SU-DHL-6 (cell line): ENCODE results near the gene TIMP2.

Experiments used
- H2AFZ ChIP-seq: fragments of 200-600 bp; sonication (generic); 2 replicates; pipeline ENCODE4 v1.6.1; 2014; ENCODE audit warnings: low read depth, mild to moderate bottlenecking, moderate library complexity, mixed read lengths, antibody characterized with exemption, low read length; ENCODE audit not compliant: severe bottlenecking
- H3F3A ChIP-seq: fragments of 200-600 bp; shearing (Covaris generic); 2 replicates; pipeline ENCODE4 v1.6.0; 2016; ENCODE audit warnings: antibody characterized with exemption, mild to moderate bottlenecking; ENCODE audit not compliant: insufficient read depth
- H3K27ac ChIP-seq: fragments of 200-600 bp; sonication (generic); 2 replicates; pipeline ENCODE4 v1.5.1; 2016; ENCODE audit warnings: low read depth, mild to moderate bottlenecking, low read length, moderate library complexity, mixed read lengths
- H3K27me3 ChIP-seq: fragments of 200-600 bp; sonication (generic), shearing (Covaris generic); 2 replicates; pipeline ENCODE4 v1.6.0; 2014; ENCODE audit warnings: mild to moderate bottlenecking, low read length
- H3K36me3 ChIP-seq: fragments of 200-600 bp; sonication (generic); 2 replicates; pipeline ENCODE4 v1.6.1; 2014; ENCODE audit warnings: mild to moderate bottlenecking, low read length, mixed read lengths
- H3K4me2 ChIP-seq: fragments of 300-600, 200-600 bp; shearing (Covaris generic), sonication (generic); 2 replicates; pipeline ENCODE4 v1.6.0; 2014; ENCODE audit warnings: low read length, low read depth, mild to moderate bottlenecking; ENCODE audit not compliant: poor library complexity, severe bottlenecking
- H3K4me3 ChIP-seq: fragments of 200-600 bp; sonication (generic); 2 replicates; pipeline ENCODE4 v1.5.1; 2014; ENCODE audit warnings: antibody characterized with exemption, low read length, mild to moderate bottlenecking, mixed read lengths; ENCODE audit not compliant: insufficient read depth, poor library complexity, severe bottlenecking
- H3K79me2 ChIP-seq: fragments of 200-600 bp; sonication (generic); 2 replicates; pipeline ENCODE4 v1.6.1; 2014; ENCODE audit warnings: mild to moderate bottlenecking, low read length, moderate library complexity; ENCODE audit not compliant: insufficient read depth
- H3K9ac ChIP-seq: fragments of 200-600 bp; sonication (generic); 2 replicates; pipeline ENCODE4 v1.7.0; 2014; ENCODE audit warnings: mild to moderate bottlenecking, low read length
- H3K9me2 ChIP-seq: fragments of 200-600 bp; sonication (generic); replicated peaks from 2 replicates; pipeline ENCODE4 v1.6.1; 2014; ENCODE audit warnings: low read length; ENCODE audit not compliant: insufficient read depth
- H3K9me3 ChIP-seq: fragments of 200-600 bp; sonication (generic); 2 replicates; pipeline ENCODE4 v1.6.1; 2014; ENCODE audit warnings: low read length, mixed read lengths; ENCODE audit not compliant: insufficient read depth
- H4K20me1 ChIP-seq: fragments of 200-600 bp; sonication (generic); 2 replicates; pipeline ENCODE4 v1.6.1; 2014; ENCODE audit warnings: low read depth, mild to moderate bottlenecking, antibody characterized with exemption, low read length, moderate library complexity, mixed read lengths
- CTCF ChIP-seq: fragments of 200-600 bp; sonication (generic); IDR thresholded peaks from one replicate; pipeline ENCODE4 v1.5.1; 2017; ENCODE audit warnings: antibody characterized with exemption, mild to moderate bottlenecking, low read length, moderate library complexity; ENCODE audit not compliant: insufficient read depth, poor library complexity, severe bottlenecking
- EZH2phosphoT487 ChIP-seq: fragments of 200-600 bp; sonication (generic), shearing (Covaris generic); conservative IDR thresholded peaks from 2 replicates; pipeline ENCODE4 v1.6.1; 2018; ENCODE audit warnings: mild to moderate bottlenecking, antibody characterized with exemption, low read length, moderate library complexity, mixed read lengths

The TIMP2 gene

DNA sequence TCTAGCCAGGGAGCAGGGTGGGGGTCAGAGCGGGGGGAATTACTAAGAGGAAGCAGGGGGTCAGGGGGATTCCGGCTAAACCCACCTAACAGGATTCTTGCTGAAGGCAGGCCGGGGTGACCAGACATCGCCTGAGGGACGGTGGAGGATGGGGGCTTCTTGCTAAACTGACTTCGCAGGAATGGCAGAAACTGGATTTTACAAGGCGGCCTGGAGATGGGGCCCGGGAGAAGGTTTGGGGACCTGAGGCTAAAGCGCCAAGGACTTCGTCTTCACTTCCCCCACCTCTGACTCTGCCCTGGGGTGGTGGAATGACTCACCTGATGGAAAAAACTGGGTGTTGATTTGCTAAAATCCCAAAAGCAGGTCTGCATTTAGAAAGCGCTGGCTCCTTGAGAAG, 31.1 kb upstream of the TIMP2 start:
- no peak overlapping the region for H3K4me2 ChIP-seq
- H3K9me3 ChIP-seq = peaks cover under 1% of the 10 kb centered on the region; the same call in 1 of the 2 replicates
- no peaks in the 10 kb centered on the region for H3K27me3 ChIP-seq
- H3F3A ChIP-seq = no peaks in the 10 kb centered on the region
- no peaks in the 10 kb centered on the region for H3K9me2 ChIP-seq
- H3K27ac ChIP-seq = no peak overlapping the region
- no peaks in the 10 kb centered on the region for H3K79me2 ChIP-seq
- H3K9ac ChIP-seq = no peak overlapping the region
- TF ChIP-seq CTCF = no peak
- no peak for TF ChIP-seq EZH2phosphoT487
- no peaks in the 10 kb centered on the region for H4K20me1 ChIP-seq
- no peaks in the 10 kb centered on the region for H3K36me3 ChIP-seq
- no peak overlapping the region for H2AFZ ChIP-seq
- no peak overlapping the region for H3K4me3 ChIP-seq

DNA sequence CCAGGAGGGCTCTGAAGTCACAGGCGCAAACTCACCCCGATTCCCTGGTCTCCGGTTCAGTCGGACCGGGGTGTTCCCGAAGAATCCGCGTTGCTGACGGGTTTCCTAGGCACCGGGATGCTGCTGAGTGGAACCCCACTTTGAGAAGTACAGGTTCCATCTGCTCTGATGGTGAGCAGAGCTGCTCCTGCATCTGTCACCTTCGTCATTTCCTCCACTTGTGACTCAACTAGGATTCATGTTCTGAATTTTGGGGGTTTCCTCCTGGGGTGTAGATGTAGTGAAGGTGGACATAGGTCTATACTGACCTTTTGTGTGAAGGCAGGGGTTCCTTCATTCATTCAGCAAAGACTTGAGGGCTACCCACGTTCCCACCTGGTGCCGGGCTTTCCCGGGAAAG, 29.5 kb upstream of the TIMP2 start:
- H3K27ac ChIP-seq = no peak overlapping the region
- no peak overlapping the region for H3K4me2 ChIP-seq
- no peaks in the 10 kb centered on the region for H3K79me2 ChIP-seq
- H3K9ac ChIP-seq = no peak overlapping the region
- H2AFZ ChIP-seq = no peak overlapping the region
- no peak overlapping the region for H3K4me3 ChIP-seq
- peaks cover 9% of the 10 kb centered on the region; the same call in 1 of the 2 replicates for H3K9me3 ChIP-seq
- H3F3A ChIP-seq = no peaks in the 10 kb centered on the region
- TF ChIP-seq EZH2phosphoT487 = no peak
- H4K20me1 ChIP-seq = no peaks in the 10 kb centered on the region
- no peaks in the 10 kb centered on the region for H3K36me3 ChIP-seq
- H3K27me3 ChIP-seq = no peaks in the 10 kb centered on the region
- no peaks in the 10 kb centered on the region for H3K9me2 ChIP-seq

DNA sequence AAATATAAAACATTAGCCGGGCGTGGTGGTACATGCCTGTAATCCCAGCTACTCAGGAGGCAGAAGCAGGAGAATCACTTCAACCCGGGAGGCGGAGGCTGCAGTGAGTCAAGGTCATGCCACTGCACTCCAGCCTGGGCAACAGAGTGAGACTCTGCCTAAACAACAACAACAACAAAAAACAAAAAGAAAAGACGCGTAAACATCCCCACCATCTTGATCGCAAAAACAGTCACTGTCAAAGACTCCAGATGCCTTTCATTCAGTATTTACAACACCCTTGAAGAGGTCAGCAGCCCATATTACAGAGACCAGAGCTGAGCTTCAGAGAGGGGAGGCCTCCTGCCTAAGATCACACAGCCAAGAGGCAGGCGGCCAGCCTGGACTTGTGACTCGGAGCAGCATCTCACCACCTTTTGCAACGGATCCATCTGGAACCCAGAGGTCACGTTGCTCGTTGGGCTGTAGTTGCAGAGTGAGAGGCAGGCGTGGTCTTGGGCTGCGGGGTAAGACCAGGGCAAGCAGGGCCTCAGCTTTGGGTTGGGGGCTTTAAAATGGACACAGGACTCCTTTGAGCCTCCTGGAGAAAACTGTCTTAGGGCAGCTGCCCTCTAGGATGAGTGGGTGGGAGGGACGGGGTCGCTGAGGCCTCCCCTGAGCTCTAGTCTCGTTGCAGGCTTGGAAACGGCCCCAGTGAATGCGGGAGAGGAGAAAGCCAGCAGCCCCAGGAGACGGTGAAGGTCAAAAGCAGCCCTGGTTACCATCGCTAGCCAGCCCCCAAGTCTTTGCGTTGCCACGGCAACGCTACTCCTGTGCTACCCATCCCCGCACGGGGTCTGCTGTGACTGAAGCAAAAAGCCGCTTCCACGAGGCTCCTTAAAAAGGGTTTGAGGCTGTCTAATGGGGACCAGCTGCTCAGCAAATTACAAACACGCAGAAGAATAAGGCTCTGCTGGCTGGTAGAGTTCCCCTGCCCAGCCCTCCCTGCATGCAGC, 28.5 kb upstream of the TIMP2 start:
- no peak overlapping the region for H3K9ac ChIP-seq
- no peaks in the 10 kb centered on the region for H4K20me1 ChIP-seq
- H3K4me3 ChIP-seq = no peak overlapping the region
- no peak overlapping the region for H3K27ac ChIP-seq
- no peaks in the 10 kb centered on the region for H3K27me3 ChIP-seq
- H3K36me3 ChIP-seq = no peaks in the 10 kb centered on the region
- H3K4me2 ChIP-seq = no peak overlapping the region
- H3K9me3 ChIP-seq = peaks cover 9% of the 10 kb centered on the region; the same call in 1 of the 2 replicates
- H3K9me2 ChIP-seq = no peaks in the 10 kb centered on the region
- H3K79me2 ChIP-seq = no peaks in the 10 kb centered on the region
- no peak overlapping the region for H2AFZ ChIP-seq
- TF ChIP-seq CTCF = no peak
- TF ChIP-seq EZH2phosphoT487 = no peak
- no peaks in the 10 kb centered on the region for H3F3A ChIP-seq

DNA sequence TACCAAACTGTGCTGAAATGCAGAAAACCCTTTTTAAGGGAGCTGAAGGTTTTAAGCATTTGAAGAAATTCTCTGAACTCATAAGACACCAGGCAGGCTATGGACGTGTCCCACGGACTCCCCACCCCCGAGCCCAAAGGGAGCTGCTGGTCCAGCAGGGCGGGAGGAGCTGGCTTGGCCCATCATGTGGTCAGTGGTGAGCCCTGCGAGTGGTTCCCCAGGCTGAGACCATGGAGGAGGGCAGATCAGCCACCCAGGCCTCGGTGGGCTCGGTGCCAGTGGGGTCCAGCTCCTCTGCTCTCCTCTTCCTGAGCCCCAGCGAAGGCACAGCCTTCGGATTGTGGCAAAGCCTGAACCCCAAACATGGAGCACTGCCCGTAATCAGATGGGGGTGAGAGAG, 27.5 kb upstream of the TIMP2 start:
- Histone ChIP-seq H3K4me3 (no peak overlapping the region), H3K79me2 (no peaks in the 10 kb centered on the region), H3K9me3 (peaks cover 9% of the 10 kb centered on the region; the same call in 1 of the 2 replicates), H3K36me3 (no peaks in the 10 kb centered on the region), H3F3A (no peaks in the 10 kb centered on the region), H4K20me1 (no peaks in the 10 kb centered on the region), H3K4me2 (no peak overlapping the region), H3K27ac (no peak overlapping the region), H2AFZ (no peak overlapping the region), H3K9me2 (no peaks in the 10 kb centered on the region), H3K27me3 (no peaks in the 10 kb centered on the region), H3K9ac (no peak overlapping the region)
- TF ChIP-seq EZH2phosphoT487 (no peak), CTCF (no peak)
